ENCODE data around the gene MEGF6.

The MEGF6 gene

GRCh38 chr1:3477241-3477995 lies 133.9 kb downstream of the MEGF6 start:
- no peak for DNase-seq

GRCh38 chr1:3476666-3477065 lies 134.6 kb downstream of the MEGF6 start:
- no peak for DNase-seq

- no peak for DNase-seq
Observed at GRCh38 chr1:3475839-3476573, 135.3 kb downstream of the MEGF6 start.

- no peak for DNase-seq
Observed at GRCh38 chr1:3474421-3474820, 136.9 kb downstream of the MEGF6 start.

GRCh38 chr1:3474016-3474415 lies 137.3 kb downstream of the MEGF6 start:
- DNase-seq: no peak

- no peak for DNase-seq
Observed at GRCh38 chr1:3473381-3473844, 137.9 kb downstream of the MEGF6 start.

GRCh38 chr1:3472906-3473305 lies 138.4 kb downstream of the MEGF6 start:
- no peak for DNase-seq

- DNase-seq: no peak
Observed at GRCh38 chr1:3472088-3472850, 139.0 kb downstream of the MEGF6 start.

GRCh38 chr1:3471356-3472087 lies 139.8 kb downstream of the MEGF6 start:
- DNase-seq: no peak

GRCh38 chr1:3470650-3471355 lies 140.5 kb downstream of the MEGF6 start:
- no peak for DNase-seq

GRCh38 chr1:3469849-3470649 lies 141.3 kb downstream of the MEGF6 start:
- no peak for DNase-seq

- no peak for DNase-seq
Observed at GRCh38 chr1:3469104-3469848, 142.0 kb downstream of the MEGF6 start.

GRCh38 chr1:3468236-3469103 lies 142.8 kb downstream of the MEGF6 start:
- DNase-seq: no peak

- no peak for DNase-seq
Observed at GRCh38 chr1:3467096-3468036, 143.9 kb downstream of the MEGF6 start.

- no peak for DNase-seq
Observed at GRCh38 chr1:3466366-3467075, 144.8 kb downstream of the MEGF6 start.

- no peak for DNase-seq
Observed at GRCh38 chr1:3465935-3466321, 145.4 kb downstream of the MEGF6 start.

GRCh38 chr1:3465091-3465934 lies 146.0 kb downstream of the MEGF6 start:
- no peak for DNase-seq
